Activated T-cell treated with anti-CD3 and anti-CD28 coated beads for 4 hours (primary cell): ENCODE measurements around the gene CANX.

Experiments used
- DNase-seq: peaks from one replicate; pipeline ENCODE4 v3.0.0-alpha.2; 2020

The CANX gene

GRCh38 chr5:179778591-179778990 lies 79.8 kb downstream of the CANX start:
- no peak for DNase-seq

DNA sequence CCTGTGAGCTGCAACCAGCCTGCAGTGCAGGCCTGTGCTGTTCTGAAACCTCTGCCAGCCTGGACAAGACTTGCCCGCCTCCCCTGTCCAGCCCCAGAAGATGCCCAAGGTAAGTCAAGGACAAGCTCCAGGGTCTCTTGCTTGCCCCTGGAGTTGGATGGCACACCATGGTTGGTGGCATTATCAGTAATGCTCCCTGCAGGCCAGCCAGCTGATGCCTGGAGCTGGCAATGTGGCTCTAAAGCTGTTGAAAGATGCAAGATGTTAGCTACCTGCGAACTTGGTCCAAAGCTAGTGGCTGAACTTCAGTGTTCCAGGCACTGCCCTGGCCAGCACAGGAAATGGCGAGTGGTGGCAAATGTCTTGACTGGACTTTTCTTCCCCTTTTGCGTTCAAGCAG lies 81.1 kb downstream of the CANX start:
- DNase-seq = no peak

GRCh38 chr5:179780362-179780761 lies 81.6 kb downstream of the CANX start:
- DNase-seq = no peak
